Gastrocnemius medialis (tissue), 4 donors: ENCODE data around the gene RNPS1. TPM values are rescaled to one million over a fixed set of nuclear protein-coding genes. Genes with fewer than 3 reads are reported as not detected.

Experiments
- ATAC-seq, 2 donors: fragments of 150-250 bp; one replicate each; pipeline ENCODE4 v1.9.1; 2016
- DNase-seq, 2 donors: peaks; one replicate each; pipeline ENCODE4 v3.0.0-alpha.2; 2019
- H3K27ac ChIP-seq, 4 donors: fragments of 200-600 bp; sonication (generic); 1 replicate in 1 of 4; 2 replicates in 3 of 4; pipeline ENCODE4 v1.5.1; 2016 to 2018; ENCODE audit warnings: mild to moderate bottlenecking in 2 of 4, moderate library complexity in 1 of 4
- H3K27me3 ChIP-seq, 3 donors: fragments of 200-600 bp; sonication (generic) in 2 of 3; 1 replicate in 1 of 3; 2 replicates in 2 of 3; pipeline versions ENCODE4 v1.5.1 to v1.6.0; 2016 to 2019; ENCODE audit warnings: mild to moderate bottlenecking in 1 of 3, moderate library complexity in 1 of 3
- H3K36me3 ChIP-seq, 2 donors: fragments of 200-600 bp; sonication (generic) in 1 of 2; one replicate each; pipeline ENCODE4 v1.5.1; 2017 to 2018
- H3K4me1 ChIP-seq, 2 donors: fragments of 200-600 bp; sonication (generic) in 1 of 2; one replicate each; pipeline ENCODE4 v1.5.1; 2016 to 2017; ENCODE audit warnings: mild to moderate bottlenecking in 2 of 2
- H3K4me3 ChIP-seq, 4 donors: fragments of 200-600 bp; sonication (generic) in 3 of 4; 1 replicate in 1 of 4; 2 replicates in 3 of 4; pipeline ENCODE4 v1.5.1; 2016 to 2019; ENCODE audit warnings: mild to moderate bottlenecking in 2 of 4
- H3K9me3 ChIP-seq, 3 donors: fragments of 200-600 bp; sonication (generic) in 2 of 3; 1 replicate in 1 of 3; 2 replicates in 2 of 3; pipeline ENCODE4 v1.5.1; 2016 to 2019
- CTCF ChIP-seq, 5 experiments: fragments of 450-650 bp in 3 of 5; fragments of 200-600 bp in 2 of 5; sonication (generic) in 2 of 5; IDR thresholded peaks in 4 of 5; conservative IDR thresholded peaks in 1 of 5; 1 replicate in 4 of 5; 2 replicates in 1 of 5; pipeline ENCODE4 v1.5.1; 2016 to 2019; ENCODE audit warnings: antibody characterized with exemption in 5 of 5, mild to moderate bottlenecking in 3 of 5, moderate library complexity in 3 of 5
- POLR2A ChIP-seq, 2 donors: fragments of 450-650 bp; IDR thresholded peaks; one replicate each; pipeline ENCODE4 v1.6.1; 2017; ENCODE audit warnings: antibody characterized with exemption in 2 of 2, mild to moderate bottlenecking in 2 of 2, moderate library complexity in 2 of 2
- in situ Hi-C, 4 donors: fragments of 200-750 bp; cut with MboI; loops; one replicate each; pipeline versions ENCODE4 v1.15.0 to v1.8.0; 2017; ENCODE audit warnings: low sequenced_read_pairs in 4 of 4
- intact Hi-C: fragments of 100-400 bp; cut with DNase I; formaldehyde crosslinking; loops from one replicate; pipeline ENCODE4 v1.15.1; 2023; ENCODE audit warnings: low total_unique reads
- microRNA counts, 2 donors: library from miRNA; unstranded; fragments of <30 nt; microRNA quantifications; one replicate each; lab custom pipeline; 2016
- microRNA-seq, 2 donors: library from miRNA; unstranded; fragments of <30 nt; microRNA quantifications; one replicate each; pipeline ENCODE4, GENCODE V29; 2016; ENCODE audit warnings: borderline replicate concordance in 2 of 2
- total RNA-seq, 4 donors: library from RNA; depleted of rRNA; stranded (reverse); fragments of >200 nt; gene quantifications; one replicate each; pipeline versions ENCODE4 v1.1.0 to v1.2.3, GENCODE V29; 2016

Gene RNPS1
- total RNA-seq, 4 donors from 2014 or later = 158 to 222 (median 172) TPM

GRCh38 chr16:2205967-2206313, 62.0 kb downstream of the RNPS1 start:
- H3K27me3 ChIP-seq = no peaks in the 10 kb centered on the region
- TF ChIP-seq CTCF (IDR thresholded peaks at IDR 0.05 in 4 of 5, conservative IDR thresholded peaks at IDR 0.05 in 1 of 5) = no peak
- no peak for TF ChIP-seq POLR2A (IDR thresholded peaks at IDR 0.05)
- in situ Hi-C loops (no loop called here), intact Hi-C loops (loop anchor here (1.0 kb wide), 3 partner anchors 8 to 62 kb away; partner anchors contain the start of genes E4F1, PGP and RNPS1)
- peak overlapping the region; percentile 82 to 94 (median 92) for H3K4me3 ChIP-seq
- DNase-seq = no peak
- H3K36me3 ChIP-seq = peaks cover 0 to 35% of the 10 kb centered on the region in 2 donors
- peaks cover 26% of the 10 kb centered on the region in 2 donors for H3K4me1 ChIP-seq
- ATAC-seq = no peak
- peak overlapping the region; percentile 96 to 100 (median 100) for H3K27ac ChIP-seq
- no peaks in the 10 kb centered on the region for H3K9me3 ChIP-seq

GRCh38 chr16:2205104-2205966, 62.6 kb downstream of the RNPS1 start, which contains the start of gene MLST8:
TSS of gene MLST8 (plus strand) at chr16:2205454. CDS start at chr16:2206086, 632 bp downstream.
- in situ Hi-C loops (no loop called here), intact Hi-C loops (loop anchor here (1.0 kb wide), 3 partner anchors 9 to 63 kb away; partner anchors contain the start of genes E4F1, PGP and RNPS1)
- H3K36me3 ChIP-seq = peaks cover 0 to 35% of the 10 kb centered on the region in 2 donors
- no peaks in the 10 kb centered on the region for H3K9me3 ChIP-seq
- peak in 1 of 5 experiments; percentile 42 for TF ChIP-seq CTCF (IDR thresholded peaks at IDR 0.05 in 4 of 5, conservative IDR thresholded peaks at IDR 0.05 in 1 of 5)
- TF ChIP-seq POLR2A (IDR thresholded peaks at IDR 0.05) = peak; percentile 73 to 80
- peak within 1 kb of the TSS; percentile 82 to 94 (median 92) for H3K4me3 ChIP-seq
- DNase-seq (peak; percentile 70 to 78), ATAC-seq (peak; percentile 87 to 91)
- peaks cover 19 to 20% of the 10 kb centered on the region in 2 donors for H3K4me1 ChIP-seq
- no peaks in the 10 kb centered on the region for H3K27me3 ChIP-seq
- peak within 1 kb of the TSS; percentile 96 to 100 (median 100) for H3K27ac ChIP-seq

- Histone ChIP-seq H3K27ac (peak overlapping the region; percentile 96 to 100 (median 100)), H3K36me3 (peaks cover 0 to 30% of the 10 kb centered on the region in 2 donors), H3K27me3 (no peaks in the 10 kb centered on the region), H3K4me3 (peak overlapping the region; percentile 82 to 94 (median 92)), H3K9me3 (no peaks in the 10 kb centered on the region), H3K4me1 (peaks cover 14 to 17% of the 10 kb centered on the region in 2 donors)
- ATAC-seq (no peak), DNase-seq (no peak)
- TF ChIP-seq CTCF (IDR thresholded peaks at IDR 0.05 in 4 of 5, conservative IDR thresholded peaks at IDR 0.05 in 1 of 5) (no peak), POLR2A (IDR thresholded peaks at IDR 0.05) (no peak)
- in situ Hi-C loops (no loop called here), intact Hi-C loops (loop anchor here (1.0 kb wide), 3 partner anchors 10 to 64 kb away; partner anchors contain the start of genes E4F1, PGP and RNPS1)
These were observed 63.4 kb downstream of the RNPS1 start for GRCh38 chr16:2204416-2205103.

MicroRNA genes within 50 kb of the gene (microRNA counts, 767-probe panel; counts per million panel counts)
- microRNA hsa-miR-940 (lab: Ali Mortazavi, UCI) = 356 to 448 counts per million in 2 donors

Small RNA genes lying within 50 kb of the gene (microRNA-seq; reads per million reads assigned to microRNA genes)
- gene MIR3677 (0 reads per million in 2 donors), gene MIR4717 (0 reads per million in 2 donors)

Other genes with a start within 250 kb of the RNPS1 start
- gene NPW, start 248.3 kb downstream of the RNPS1 start, total RNA-seq = not detected
- 10 to 100 TPM; 51.6 to 86.9 (median 74.4) TPM for gene NHERF2, start 241.2 kb downstream of the RNPS1 start, total RNA-seq
- 10 to 100 TPM in 1 of 4 donors, 1 to 10 TPM in 3; 3.5 to 13.6 (median 6.4) TPM for gene NTHL1, start 220.3 kb downstream of the RNPS1 start, total RNA-seq
- gene TSC2, start 220.1 kb downstream of the RNPS1 start, total RNA-seq = 10 to 100 TPM; 44.5 to 62.7 (median 53.8) TPM
- 100 to 1,000 TPM; 168 to 376 (median 339) TPM for gene PKD1, start 132.2 kb downstream of the RNPS1 start, total RNA-seq
- gene RAB26, start 119.5 kb downstream of the RNPS1 start, total RNA-seq = 1 to 10 TPM in 2 of 4 donors, not detected in 2; 1.3 to 4.2 TPM
- 10 to 100 TPM; 39.5 to 71.4 (median 55.9) TPM for gene TRAF7, start 112.3 kb downstream of the RNPS1 start, total RNA-seq
- under 1 TPM in 3 of 4 donors, not detected in 1; 0.07 to 0.51 (median 0.10) TPM for gene CASKIN1, start 71.5 kb downstream of the RNPS1 start, total RNA-seq
- gene MLST8, start 62.7 kb downstream of the RNPS1 start, total RNA-seq = 10 to 100 TPM; 40.3 to 77.0 (median 73.5) TPM
- 1 to 10 TPM in 3 of 4 donors, under 1 TPM in 1; 0.15 to 2.2 (median 1.4) TPM for gene BRICD5, start 57.3 kb downstream of the RNPS1 start, total RNA-seq
- gene PGP, start 53.3 kb downstream of the RNPS1 start, total RNA-seq = 10 to 100 TPM; 19.6 to 43.1 (median 25.6) TPM
- gene E4F1, start 44.5 kb downstream of the RNPS1 start, total RNA-seq = 10 to 100 TPM; 24.5 to 38.4 (median 27.0) TPM
- gene DNASE1L2, start 31.7 kb downstream of the RNPS1 start, total RNA-seq = 1 to 10 TPM in 1 of 4 donors, under 1 TPM in 1, not detected in 2; 0.69 to 2.1 TPM
- gene ECI1, start 16.5 kb downstream of the RNPS1 start, total RNA-seq = 100 to 1,000 TPM in 1 of 4 donors, 10 to 100 TPM in 3; 74.0 to 137 (median 79.3) TPM
- gene ABCA3, start 72.6 kb upstream of the RNPS1 start, total RNA-seq = 10 to 100 TPM in 3 of 4 donors, 1 to 10 TPM in 1; 2.7 to 15.0 (median 10.9) TPM
- 1 to 10 TPM; 1.8 to 3.6 (median 2.4) TPM for gene CCNF, start 161.3 kb upstream of the RNPS1 start, total RNA-seq
- under 1 TPM in 2 of 4 donors, not detected in 2; 0.33 to 0.91 TPM for gene TEDC2, start 192.0 kb upstream of the RNPS1 start, total RNA-seq
- gene NTN3, start 203.2 kb upstream of the RNPS1 start, total RNA-seq = not detected
- 10 to 100 TPM in 2 of 4 donors, 1 to 10 TPM in 2; 8.7 to 14.8 (median 9.9) TPM for gene TBC1D24, start 207.0 kb upstream of the RNPS1 start, total RNA-seq
- gene ATP6V0C, start 245.8 kb upstream of the RNPS1 start, total RNA-seq = 10 to 100 TPM; 22.1 to 84.2 (median 56.2) TPM